HG03064 (cell line): ENCODE data around the gene EXOC3L2.
"Not testable (repeated sequence)": the region's sequence is repeated elsewhere in the genome, so short reads cannot be mapped to it uniquely, and the experiment has no call there.

Experiments
- ATAC-seq: cut with Tn5 transposase; IDR thresholded peaks from one replicate; pipeline ENCODE4 v1.9.1; 2021; ENCODE audit warnings: low read depth; ENCODE audit not compliant: unreplicated experiment

Gene EXOC3L2

DNA sequence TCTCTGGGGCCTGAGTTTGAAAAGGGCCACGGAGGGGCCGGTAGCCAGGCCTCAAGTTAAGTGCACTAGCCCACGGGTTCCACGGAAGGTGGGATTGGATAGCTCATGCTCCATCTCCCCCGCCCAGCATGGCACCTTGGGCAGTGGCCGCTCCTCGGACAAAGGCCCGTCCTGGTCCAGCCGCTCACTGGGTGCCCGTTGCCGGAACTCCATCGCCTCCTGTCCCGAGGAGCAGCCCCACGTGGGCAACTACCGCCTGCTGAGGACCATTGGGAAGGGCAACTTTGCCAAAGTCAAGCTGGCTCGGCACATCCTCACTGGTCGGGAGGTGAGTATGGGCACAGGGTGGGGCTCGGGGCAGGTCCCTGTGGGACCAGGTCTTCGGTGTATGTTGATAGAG is 13.7 kb upstream of the EXOC3L2 start:
- no peak for ATAC-seq

DNA sequence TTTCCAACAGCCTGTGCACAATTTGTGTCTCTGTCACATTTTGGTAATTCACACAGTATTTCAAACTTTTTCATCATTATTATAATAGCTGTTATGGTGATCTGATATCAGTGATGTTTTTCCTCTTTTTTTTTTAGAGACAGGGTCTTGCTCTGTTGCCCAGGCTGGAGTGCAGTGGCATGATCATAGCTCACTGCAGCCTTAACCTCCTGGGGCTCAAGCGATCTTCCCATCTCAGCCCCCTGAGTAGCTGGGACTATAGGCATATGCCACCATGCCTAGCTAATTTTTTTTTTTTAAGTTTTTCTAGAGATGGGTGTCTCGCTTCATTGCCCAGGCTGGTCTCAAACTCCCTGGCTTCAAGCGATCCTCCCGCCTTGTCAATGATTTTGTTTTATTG is 11.6 kb upstream of the EXOC3L2 start:
- ATAC-seq: no peak

- ATAC-seq: no peak
These were observed 10.5 kb upstream of the EXOC3L2 start for GRCh38 chr19:45255611-45256157.

GRCh38 chr19:45254044-45254531 is 8.9 kb upstream of the EXOC3L2 start:
- ATAC-seq: no peak

- ATAC-seq: no peak
These were observed 8.3 kb upstream of the EXOC3L2 start for GRCh38 chr19:45253396-45254027.

GRCh38 chr19:45251452-45252354 is 6.5 kb upstream of the EXOC3L2 start:
- no peak for ATAC-seq

GRCh38 chr19:45250832-45251451 is 5.7 kb upstream of the EXOC3L2 start, which contains the start of gene MARK4:
MARK4 (plus strand) TSS chr19:45251271; CDS start chr19:45251589, 318 bp downstream.
- ATAC-seq: no peak

DNA sequence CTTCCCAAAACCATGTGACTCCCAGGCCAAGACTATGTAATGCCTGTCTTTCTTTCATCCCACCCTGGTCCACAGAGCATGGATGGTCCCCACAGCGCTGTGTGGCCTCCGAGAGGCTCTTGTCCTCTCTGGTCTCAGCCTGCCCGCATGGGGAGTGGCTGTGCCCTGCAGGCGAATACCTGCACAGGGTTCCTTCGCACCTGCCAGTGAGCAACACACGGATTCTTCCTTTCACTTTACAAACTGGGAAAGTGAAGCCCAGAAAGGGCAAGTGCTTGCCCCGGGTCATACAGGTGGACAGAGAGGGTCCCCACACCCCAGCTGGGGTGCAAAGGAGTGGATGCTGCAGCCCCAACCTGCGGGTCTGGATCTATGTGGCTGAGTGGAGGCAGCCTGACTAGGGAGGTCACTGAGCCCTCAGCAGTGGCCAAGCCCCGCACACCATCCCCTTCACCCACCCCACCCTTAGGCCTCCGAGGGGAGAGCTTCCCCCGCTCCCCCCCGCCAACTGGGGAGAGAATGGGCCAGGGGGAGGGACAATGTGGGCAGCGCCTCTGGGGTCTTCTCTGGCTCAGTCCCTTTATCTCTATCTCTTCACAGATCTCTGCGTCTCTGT is 5.1 kb upstream of the EXOC3L2 start:
- ATAC-seq: no peak

DNA sequence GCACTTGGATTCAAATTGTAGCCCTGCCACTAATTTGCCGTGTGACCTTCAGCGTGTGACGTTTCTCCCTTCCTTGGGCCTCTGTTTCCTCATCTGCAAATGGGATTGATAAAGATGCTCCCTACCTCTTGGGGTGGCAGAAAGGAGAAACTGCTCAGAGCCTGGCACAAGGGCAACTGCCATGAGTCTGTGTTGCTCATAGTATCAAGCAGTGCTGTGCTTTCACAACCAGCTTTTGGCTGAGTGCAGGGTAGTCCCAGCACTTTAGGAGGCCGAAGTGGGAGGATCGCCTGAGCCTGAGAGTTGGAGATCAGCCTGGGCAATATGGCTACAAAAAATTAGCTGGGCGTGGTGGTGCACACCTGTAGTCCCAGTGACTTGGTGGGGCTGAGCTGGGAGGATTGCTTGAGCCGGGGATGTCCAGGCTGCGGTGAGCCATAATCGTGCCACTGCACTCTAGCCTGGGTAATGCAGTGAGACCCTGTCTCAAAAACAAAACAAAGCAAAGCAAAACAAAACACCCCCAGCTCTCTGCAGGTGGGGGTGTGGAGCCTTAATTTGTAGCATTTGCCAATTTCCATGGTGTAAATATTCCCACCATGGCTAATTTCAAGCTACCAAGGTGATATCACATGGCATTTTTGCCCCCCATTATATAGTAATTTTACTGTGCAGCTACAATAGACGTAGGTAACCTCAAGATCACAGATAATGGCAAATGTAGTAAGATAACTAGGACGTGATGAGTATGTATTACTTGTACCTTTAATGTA is 4.2 kb upstream of the EXOC3L2 start:
- no peak for ATAC-seq

DNA sequence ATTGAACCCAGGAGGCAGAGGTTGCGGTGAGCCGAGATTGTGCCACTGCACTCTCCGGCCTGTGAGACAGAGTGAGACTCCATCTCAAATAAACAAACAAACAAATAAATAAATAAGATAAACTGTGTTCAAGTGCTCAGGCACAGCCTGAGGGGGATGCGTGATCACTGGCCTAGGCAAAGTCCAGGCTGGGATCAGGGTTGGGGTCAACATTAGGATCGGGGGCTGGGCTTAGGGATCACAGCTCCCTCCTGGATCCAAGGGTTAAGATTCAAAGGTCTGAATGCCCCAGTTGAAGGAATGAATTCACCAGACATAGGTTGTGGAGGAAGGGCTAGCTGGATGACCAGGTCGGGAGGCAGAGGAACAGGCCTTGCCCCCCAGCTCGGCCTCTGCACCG is 1.9 kb upstream of the EXOC3L2 start:
- no peak for ATAC-seq

DNA sequence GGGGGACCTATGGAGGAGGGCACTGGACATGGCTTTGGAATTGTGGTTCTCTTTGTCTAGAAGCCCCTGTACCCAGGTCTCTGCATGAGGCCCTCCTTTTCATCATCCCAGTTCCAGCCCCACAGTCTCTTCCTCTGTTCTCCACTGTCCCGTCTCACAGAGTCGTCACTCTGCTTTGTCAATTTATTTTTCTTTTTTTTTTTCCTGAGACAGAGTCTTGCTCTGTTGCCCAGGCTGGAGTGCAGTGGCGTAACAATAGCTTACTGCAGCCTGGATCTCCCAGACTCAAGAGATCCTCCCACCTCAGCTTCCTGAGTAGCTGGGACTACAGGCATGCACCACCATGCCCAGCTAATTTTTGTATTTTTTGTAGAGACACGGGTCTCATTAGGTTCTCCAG is 619 bp upstream of the EXOC3L2 start:
- ATAC-seq: no peak

DNA sequence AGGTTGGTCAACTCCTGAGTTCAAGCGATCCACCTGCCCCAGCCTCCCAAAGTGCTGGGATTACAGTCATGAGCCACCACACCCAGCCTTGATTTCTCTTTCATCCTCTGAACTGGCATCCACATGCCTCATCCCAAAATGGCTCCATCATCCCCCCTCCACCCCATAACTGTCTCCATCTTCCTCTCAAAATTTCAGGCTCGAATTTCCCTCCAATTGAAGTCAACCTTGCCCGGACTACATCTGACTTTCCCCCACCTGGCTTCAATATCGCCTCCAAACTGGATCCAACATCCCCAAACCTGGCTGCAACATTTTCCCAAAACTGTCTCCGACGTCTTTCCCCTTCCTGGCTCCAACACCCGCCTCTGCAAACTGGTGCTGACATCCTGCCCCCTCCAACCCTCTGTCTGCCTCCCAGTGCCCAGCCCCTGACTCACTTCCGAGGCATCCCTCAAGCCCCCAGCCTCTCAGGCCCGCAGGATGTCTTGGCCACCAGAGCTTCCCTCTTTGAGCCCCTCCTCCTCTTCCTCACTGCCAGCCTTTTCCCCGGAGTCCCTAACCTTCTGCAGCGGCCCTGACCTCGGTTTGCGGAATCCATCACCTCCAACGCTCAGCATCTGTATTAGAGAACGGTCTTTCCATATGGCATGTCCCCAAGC is 943 bp downstream of the EXOC3L2 start:
- ATAC-seq: no peak

DNA sequence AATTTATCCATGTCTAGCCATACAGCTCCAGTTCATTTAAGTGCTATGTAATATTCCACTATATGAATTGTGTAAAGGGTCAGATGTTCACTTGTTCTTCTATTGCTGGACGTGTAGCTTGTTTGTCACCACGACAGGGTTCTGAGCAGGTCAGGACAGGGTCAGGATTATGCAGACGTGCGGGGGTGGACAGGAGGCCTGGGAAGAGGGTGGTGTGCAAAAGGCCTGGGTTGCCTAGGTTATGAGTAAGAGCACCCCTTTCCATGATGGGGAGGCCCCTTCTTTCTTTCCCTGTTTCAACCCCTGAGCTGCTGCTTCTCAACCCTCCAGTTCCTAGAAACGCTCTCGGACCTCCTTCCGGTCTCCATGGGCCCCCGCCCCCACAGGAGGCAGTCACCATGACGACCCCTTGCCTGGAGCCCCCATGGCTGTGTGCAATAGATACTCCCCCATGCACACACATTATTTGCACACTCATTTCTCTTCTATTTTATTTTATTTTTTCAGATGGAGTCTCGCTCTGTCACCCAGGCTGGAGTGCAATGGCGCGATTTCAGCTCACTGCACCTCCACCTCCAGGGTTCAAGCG is 2.0 kb downstream of the EXOC3L2 start:
- no peak for ATAC-seq

DNA sequence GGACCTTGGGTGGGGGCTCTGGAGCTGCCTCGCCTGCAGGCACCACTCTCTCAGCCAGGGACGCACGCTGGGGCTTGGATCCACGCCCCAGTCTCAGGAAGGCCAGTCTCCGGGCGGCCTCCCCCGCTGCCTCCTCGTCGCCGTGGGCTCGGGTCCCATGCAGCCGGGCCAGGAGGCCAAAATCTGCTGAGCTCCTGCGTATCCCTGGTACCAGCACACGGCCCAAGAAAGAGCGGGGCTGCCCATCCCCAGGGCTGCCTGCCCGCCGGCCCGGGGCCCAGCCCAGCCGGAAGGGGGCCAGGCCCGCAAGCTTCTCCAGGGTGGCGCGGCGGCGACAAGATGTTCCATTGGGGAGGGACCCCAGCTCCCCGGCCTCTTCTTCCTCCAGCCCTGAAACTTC is 6.7 kb downstream of the EXOC3L2 start:
- no peak for ATAC-seq

DNA sequence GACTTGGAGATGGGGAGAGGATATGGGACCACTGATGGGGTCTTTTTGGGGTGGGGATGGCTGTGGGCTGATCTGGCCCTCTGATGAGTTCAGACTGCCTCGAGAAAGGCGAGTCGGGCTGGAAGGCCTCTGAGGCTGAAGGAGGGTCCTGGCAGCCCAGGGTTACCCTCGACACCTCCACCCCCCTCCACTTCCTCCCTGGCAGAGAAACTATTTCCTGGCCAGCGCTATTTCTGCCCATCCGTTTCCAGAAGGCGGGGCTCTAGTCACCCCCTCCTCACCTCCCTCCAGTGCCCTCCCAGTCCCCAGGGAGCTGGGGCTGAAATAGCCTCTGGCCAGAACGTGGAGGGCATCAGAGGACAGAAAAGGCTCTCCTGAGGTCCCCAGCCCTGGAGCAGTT is 9.7 kb downstream of the EXOC3L2 start:
- ATAC-seq: no peak

DNA sequence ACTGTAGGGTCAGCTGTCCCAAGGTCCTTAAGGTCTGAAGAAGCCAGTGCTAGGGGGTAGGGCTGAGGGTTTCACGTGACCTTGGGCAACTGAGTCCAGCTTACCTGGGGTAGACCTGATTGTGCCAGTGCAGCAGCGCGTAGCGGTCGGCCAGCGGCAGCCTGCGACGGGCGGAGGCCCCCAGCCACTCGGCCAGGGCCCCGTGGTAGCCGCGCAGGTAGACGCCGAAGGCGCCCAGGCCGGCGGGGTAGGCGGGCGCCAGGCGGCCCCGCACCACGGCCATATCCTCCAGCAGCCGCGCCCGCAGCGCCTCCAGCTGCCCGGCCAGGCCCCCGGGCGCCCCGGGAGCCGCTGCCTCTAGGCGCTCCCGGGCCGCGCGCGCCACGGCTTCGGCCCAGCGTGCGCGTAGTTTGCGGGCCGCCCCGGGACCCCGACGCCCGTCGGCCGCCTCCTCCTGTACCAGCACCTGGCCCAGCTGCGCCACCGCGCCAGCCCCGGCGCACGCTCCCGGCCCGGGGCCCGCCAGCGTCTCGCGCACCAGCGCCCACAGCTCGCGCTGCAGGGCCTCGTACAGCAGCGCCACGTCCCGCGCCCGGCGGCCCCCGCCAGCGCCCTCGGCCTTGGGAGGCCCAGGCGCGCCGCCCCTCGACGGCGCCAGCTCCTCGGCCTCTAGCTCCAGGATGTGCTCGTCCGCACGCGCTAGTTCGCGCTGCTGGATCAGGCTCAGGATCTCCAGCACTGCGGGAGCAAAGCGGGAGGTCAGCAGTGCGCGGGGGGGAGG is 10.9 kb downstream of the EXOC3L2 start:
- ATAC-seq: no peak

GRCh38 chr19:45231891-45232290 is 13.3 kb downstream of the EXOC3L2 start:
- ATAC-seq: no peak

- ATAC-seq: not testable (repeated sequence)
These were observed 16.2 kb downstream of the EXOC3L2 start for GRCh38 chr19:45229056-45229455.
